HG02571 (cell line): ENCODE results near the gene CSNK2B.

Experiments used
- ATAC-seq: cut with Tn5 transposase; IDR thresholded peaks from one replicate; pipeline ENCODE4 v1.9.1; 2021; ENCODE audit warnings: mild to moderate bottlenecking, moderate library complexity; ENCODE audit not compliant: unreplicated experiment

Gene CSNK2B

DNA sequence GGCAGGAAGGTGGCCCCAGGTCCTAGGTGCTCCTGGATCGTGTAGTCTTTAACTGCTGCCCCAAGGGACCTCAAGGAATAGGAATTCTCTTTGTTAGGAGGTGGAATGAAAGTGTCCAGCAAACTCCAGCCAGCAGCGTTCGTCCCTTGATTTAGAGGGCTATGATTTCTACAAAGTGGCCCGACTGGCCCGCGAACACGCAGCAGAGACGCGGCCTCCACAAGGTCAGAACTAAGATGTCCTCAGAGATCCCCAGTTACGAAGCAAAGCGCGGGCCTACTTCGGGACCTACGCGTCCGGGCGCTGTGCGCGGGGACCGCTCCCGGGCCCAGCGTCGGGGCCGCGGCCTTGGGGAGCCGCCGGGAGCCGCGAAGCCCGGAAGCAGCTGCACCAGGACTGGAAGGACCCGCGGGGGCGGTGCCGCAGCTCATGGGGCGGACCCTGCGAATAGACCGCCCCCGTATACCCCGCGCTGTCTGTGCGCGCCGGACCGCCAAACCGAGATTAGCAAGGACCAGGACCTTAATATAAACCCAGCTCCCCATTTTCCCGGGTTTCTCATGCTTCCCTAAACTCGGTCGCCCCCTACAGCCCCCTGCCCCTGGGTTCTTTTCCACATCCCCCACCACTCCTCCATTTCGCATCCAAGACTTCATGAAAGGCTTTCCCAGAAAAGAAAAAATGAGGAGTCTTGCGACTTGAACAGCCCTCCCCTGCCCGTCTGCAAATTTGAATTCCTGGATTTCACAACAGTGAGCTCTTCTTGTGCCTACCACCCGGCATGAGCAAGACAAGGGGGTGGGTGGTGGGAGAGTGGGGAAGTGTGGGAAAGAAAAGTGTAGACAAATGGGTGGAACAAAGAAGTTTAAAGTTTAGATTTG is 5.3 kb upstream of the CSNK2B start, which contains the start of gene C6orf47:
TSS of gene C6orf47 (minus strand) at position 398 of the 881 bp plus-strand sequence. CDS start 831 bp downstream, outside the sequence.
- peak; percentile 45 for ATAC-seq

DNA sequence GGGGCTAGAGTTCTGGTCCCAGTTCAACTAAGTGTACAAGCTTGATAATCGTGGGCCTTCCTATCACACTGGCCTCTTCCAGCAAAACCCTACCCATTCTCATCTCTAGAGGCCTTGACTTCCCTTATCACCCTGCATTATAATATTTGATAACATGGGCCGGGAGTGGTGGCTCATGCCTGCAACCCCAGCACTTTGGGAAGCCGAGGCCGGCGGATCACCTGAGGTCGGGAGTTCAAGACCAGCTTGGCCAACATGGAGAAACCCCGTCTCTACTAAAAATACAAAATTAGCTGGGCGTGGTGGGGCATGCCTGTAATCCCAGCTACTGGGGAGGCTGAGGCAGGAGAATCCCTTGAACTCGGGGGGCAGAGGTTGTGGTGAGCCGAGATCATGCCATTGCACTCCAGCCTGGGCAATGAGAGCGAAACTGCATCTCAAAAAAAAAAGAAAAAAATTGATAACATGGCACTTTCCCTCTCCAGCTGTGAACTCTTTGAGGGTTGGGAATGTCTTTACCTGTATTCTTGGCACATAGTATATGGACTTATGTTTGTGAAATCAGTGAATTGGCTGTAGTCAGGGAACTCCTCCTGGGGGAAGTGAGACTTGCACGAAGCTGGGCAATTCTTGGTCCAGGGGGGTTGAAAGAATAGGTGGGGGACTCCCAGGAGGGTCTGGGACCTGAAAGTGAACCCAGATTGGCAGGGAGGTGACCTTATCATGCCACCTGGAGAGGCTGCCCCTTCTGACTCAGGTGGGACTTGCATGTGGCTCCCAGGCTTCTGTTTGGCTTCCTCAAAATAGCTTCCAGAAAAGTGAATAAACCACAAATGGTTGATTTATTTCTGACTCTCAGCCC is 4.4 kb upstream of the CSNK2B start:
- ATAC-seq, result no peak

DNA sequence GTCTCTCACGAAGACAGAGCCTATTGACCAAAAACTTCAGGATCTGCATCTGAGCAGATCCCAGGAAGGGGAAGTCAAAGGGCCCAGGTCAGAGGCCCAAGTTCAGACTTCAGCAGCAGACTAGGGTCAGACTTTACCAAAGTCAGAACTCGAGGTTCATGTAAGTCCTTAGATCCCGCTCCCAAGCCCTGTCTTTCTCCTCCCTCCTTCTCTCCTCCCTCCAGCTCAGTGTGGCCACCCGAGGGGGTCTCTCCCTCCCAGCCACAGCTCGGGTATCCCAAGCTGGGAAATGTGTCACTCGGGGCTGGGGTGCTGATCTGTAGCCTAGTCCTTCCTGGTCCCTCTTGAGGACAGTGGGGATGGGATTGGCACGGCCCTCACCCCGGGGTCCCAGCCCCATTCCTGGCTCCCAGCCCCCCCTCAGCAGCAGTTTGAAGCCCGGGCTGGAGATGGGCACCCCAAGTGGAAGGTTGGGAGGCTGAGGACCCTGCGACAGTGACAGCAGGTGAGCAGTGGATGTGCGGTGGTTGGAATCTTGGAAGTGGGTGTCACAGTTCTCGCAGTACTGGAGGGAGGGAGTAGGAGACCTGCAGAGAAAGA is 3.7 kb upstream of the CSNK2B start:
- no peak for ATAC-seq

DNA sequence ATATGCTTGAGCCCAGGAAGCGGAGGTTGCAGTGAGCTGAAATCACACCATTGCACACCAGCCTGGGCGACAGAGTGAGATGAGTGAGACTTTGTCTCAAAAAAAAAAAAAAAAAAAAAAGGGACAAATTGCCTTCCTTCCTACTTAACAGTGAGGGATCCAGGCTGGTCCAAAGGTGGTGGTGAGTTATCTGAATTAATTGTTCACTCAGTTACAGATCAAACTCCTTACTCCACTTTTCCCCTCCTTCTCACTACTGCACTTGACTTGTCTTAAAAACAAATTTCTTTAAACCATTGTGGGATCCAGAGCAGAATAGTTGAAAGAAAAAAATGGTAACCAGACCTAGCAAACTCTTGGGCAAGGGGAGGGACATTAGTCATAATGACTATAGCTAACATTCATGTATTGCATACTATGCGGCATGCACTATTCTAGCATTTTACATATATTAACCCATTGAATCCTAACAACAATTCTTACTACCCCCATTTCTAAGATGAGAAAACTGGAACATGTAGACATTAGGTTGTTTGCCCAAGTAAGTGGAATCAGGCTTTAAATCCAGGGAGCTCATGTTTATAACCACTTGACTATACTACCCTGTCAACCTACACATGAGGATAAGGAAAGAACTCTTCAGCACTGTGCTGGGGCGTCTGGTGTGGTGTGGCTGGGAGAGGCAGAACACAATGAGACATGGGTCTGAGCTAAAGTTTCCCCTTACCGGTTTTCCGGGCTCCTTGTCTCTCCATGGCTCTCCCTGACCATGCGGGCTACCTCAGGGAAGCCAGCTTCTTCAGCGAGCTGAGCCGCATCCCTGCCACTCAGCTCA is 2.5 kb upstream of the CSNK2B start:
- ATAC-seq, result no peak

DNA sequence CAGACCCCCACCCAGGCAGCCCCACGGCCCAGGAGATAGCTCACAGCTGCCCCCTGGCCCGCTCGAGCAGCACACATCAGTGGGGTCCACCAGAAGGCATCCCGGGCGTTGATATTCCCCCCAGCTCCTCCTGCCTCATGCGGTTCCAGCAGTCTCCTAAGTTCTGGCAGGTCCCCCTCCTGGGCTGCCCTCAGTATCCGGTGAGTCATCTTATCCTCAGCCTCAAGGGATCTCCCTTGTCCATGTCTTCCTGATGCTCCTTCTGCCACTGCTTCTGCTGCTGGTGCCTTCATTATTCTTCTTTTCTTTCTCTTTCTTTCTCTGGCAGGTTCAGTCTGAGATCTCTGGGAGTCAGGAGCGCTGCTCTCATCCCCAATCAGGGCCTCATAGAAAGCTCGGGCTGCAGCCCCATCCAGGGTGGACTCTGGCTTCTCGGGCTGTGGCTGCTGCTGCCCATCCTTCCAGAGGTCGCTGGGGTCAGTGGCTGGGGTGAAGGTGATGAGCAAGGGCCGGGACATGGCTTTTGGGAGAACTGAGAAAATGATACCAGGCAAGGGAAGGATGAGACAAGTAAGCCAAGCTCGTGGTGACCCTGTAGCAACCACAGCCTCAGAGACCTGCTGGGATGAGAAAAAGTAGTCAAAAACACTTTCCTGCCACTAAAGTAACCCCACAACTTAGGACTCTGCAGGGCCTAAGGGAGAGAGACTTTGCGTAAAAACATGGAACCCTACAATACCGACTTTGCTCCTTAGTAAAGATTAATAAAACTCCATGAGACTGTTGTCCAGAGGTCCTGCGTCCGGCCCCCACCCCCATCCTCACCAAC is 1.7 kb upstream of the CSNK2B start:
- ATAC-seq, result no peak

DNA sequence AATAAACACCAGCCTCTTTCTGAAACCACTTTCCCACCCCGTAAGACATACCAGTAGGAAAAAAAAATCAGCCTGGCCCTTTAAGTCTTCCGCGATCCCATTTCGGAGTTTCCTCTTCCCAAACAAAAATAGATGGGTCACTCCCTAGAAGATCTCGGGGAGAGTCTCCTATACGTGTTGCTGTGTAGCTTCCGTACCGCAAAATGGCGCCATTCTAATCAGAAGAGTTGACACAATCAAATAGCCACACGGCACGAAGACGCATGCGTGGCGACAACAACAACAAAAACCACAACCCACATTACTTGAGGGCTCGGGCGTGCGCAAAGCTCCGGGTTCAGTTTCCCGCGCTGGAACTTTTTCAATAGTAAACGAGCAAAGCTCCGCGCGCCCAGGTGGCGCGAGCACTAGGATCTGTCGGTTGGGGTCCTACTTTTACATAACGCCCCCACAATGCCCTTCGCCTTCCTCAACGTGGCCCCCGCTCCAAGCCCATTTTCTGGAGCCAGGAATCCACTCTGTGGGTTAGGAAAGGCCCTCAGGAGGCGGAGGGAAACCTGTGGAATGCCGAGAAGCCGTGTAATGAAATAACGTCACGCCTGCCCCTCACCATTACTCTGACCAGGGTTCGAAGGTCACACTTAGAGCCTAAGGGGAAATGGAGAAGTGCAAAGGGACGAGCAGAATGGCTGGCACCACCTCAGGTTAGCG is 935 bp upstream of the CSNK2B start, which contains the start of gene GPANK1:
TSS of gene GPANK1 (minus strand) at position 208 of the 711 bp plus-strand sequence. CDS start 519 bp downstream, outside the sequence.
- ATAC-seq, result peak; percentile 29

DNA sequence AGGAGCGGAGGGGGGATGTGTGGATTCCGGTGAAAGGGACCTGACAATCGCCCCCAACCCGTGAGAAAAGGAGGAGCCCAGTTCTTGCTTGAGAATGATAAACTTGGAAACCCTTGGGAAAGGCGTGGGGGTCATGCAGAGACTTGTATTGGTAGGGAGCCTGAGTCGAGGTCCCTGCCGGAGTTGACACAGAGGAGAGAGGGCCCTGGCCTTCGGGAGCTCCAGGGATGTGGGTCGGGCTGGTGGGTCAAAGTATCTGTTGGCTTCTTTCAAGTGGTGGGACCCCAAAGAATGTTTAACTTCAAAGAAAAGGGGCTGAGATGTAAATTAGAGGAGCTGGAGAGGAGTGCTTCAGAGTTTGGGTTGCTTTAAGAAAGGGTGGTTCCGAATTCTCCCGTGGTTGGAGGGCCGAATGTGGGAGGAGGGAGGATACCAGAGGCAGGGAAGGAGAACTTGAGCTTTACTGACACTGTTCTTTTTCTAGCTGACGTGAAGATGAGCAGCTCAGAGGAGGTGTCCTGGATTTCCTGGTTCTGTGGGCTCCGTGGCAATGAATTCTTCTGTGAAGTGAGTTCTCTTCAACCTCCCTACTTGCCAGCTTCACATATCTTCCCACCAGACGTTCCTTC is 571 bp downstream of the CSNK2B start:
- no peak for ATAC-seq

DNA sequence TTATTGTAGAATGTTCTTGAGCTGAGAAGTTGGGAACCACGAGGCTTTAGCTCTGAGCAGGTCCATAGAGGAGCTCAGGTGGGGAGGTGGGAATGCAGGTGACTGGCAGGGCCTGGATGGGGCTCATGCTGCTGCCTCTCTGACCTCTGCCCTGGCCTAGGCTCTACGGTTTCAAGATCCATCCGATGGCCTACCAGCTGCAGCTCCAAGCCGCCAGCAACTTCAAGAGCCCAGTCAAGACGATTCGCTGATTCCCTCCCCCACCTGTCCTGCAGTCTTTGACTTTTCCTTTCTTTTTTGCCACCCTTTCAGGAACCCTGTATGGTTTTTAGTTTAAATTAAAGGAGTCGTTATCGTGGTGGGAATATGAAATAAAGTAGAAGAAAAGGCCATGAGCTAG is 3.8 kb downstream of the CSNK2B start, which contains the start of gene LY6G5B:
TSS of gene LY6G5B (plus strand) at position 301 of the 400 bp plus-strand sequence. CDS start 975 bp downstream, outside the sequence.
- ATAC-seq, result no peak

DNA sequence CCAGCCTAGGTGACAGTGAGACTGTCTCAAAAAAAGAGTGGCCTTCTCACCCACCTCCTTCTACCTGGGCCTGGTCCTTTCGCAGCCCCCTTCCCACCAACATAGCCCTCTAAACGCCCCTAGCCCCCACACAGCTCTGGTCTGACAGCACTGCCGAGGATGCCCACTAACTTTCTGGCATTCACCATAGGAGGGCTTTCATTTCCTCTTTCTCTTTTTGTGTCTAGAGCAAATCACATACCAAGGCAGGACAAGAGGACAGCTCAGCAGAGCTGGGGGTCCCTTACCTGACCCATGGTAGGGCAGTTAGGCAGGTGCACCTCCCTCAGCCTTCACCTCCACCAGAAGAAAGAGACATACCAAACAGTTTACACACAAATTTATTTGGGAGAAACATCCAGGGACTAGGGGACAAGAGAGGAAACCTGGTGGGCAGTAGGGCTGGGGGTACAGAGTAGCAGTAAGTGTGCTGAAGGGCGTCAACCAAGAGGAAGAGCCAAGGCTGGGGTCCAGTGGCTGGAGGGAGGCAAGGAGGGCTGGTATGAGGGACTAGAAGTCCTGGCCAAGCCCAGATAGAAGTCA is 10.5 kb downstream of the CSNK2B start:
- no peak for ATAC-seq

DNA sequence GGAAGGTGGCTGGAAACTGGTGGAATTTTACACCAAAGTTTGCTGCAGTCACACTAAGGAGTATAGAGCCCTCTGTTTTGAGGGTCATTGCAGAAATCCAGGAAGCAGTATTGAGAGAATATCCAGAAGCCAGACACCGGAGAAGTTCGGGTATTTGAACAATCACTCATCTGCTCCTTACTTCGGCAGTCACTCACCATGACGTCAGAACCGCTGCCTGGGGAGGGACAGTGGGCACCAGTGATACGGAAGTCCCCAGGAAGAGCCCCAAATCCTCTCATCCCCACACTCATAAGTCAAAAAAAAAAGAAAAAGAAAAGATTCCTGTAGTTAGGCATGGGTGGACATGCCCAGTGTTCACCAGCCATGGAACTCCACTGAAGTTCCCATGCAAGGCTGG is 11.0 kb downstream of the CSNK2B start:
- no peak for ATAC-seq

DNA sequence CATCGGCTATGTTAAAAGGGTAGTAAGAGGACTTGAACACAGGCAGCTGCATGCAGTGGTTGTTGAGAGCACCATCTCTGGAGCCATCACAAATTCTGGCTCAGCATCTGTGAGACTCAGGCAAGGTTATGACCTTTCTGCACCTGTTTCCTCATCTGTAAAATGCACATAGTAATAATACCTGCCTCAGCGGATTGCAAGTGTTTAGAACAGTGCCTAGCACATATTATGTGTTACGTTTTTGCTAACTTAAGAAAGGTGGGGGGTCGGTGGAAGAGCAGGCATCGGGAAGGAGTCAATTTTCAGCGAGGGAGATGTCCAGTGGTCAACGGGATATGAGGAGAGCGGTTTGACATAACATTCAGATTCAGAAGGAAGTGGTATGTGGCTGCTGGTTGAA is 12.1 kb downstream of the CSNK2B start:
- ATAC-seq, result no peak

DNA sequence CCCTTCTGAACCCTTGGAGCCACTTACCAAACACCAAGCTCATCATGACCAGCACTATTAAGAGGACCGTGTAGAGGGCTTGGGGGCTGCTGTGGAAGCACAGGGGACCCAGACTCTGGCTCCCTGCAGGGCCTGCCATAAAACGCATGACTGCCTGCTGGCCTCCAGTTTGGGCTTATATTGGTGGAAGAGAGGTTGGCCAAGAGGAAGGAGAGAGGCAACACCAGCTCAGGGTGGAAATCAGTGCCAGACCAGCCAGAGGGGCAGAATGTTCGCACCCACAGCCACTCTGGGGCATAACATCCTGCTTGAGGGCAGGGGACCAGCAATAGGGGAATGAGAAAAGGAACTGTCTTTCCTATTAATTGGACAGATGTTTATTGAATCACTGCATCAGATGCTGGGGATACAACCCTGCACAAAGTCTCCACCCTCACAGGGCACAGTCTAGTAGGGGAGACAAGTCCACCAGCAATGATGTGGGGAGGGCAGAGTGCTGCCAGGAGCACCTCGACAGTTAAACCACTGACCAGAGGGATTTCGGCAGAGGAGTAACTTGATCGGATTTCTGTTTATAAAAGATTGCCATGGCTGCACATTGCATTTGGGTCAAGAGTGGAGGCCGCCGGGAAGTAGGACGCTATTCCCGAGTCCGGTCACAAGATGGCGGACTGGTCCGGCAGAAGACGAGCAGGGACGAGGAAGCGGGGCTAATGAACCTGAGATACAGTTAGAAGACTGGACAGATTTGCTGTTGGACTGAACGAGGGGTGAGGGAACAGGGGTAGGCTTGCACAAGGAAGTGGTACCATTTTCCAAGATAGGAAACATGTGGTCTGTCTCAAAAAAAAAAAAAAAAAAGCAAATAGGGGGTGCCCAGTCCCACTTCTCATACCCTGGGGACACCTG is 14.6 kb downstream of the CSNK2B start, which contains the start of gene LY6G5C:
TSS of gene LY6G5C (minus strand) at position 842 of the 909 bp plus-strand sequence. CDS start at position 148, 694 bp downstream.
- no peak for ATAC-seq

DNA sequence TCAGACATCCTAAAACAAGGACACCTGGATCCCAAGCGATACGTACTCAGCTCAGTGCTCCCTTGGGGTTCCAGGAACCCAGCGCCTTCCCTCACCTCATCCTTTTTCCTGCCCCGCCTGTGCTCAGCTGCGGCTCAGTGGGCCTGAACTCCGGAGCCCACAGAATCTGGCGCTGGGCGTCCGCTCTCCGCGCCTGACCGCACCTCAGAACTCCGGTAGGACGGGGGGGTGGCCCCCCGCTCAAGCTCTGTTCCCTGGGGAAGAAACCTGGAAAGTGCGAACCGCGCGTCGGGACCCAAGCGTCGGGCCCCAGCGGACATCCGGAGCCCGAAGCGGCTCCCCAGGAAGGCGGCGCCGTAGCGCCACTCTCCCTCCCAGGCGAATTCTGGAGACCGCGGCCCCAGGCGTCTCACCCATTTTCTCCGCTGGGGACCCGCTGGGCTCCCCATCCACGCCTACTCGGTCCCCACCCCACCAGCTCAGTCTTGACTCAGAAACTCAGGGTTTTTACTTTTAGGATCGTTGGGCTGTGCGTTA is 15.3 kb downstream of the CSNK2B start:
- no peak for ATAC-seq

DNA sequence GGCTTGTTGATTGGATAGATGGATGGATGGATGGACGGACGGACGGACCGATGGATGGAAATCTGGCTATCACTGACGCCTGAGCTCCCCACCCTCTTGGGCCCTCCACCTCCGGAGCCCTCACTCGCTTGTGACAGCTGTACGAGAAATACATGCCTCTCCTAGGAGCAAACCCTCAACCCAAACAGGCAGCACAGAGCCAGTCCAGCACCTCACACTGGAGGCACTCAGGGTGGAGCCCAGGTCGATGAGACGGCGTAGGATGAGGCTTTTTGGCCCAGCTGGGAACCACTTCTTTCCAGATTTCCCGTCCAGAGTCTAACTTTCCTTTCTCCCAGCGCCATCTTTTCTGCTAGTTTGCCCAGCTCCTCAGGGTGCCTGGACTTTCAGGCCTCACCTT is 17.7 kb downstream of the CSNK2B start:
- no peak for ATAC-seq

DNA sequence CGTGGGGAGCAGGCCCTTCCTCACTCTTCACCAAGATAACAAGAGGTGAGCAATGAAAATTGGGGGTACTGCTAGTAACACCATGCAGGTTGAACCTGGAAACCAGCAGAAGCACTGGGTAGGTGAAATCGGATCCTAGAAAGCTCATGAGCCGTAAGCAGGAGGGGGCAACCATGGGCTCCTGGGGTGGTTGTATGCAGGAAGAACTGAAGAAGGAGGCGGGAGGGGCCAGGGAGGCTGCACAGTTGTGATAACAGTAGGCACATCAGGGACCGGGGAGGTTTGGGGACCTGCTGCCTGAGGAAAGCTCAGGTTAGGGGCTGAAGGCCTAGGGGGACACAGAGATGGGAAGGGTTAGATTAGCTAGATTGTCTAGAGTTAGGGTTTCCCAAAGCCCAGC is 20.6 kb downstream of the CSNK2B start:
- ATAC-seq, result no peak

DNA sequence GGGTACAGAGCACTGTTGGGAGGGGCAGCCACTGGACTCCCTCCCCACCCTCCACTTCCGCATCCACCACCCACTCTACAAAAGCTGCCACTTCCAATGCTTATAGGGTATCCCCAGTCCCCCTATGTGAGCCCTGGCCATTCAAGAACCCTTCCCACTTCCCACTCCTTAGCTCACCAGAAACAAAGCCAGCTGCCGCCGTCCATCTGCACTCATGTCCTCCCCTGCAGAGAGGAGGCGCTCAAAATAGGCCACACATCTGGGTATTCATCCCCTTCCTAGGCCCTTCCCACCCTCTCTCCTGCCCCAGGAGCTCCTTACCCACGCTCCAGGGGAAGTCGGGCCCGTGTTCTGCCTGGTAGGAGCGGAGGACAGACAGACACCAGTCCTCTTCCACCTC is 21.4 kb downstream of the CSNK2B start:
- no peak for ATAC-seq
